SJCRH30 (cell line): ENCODE results near the gene POLR1D. TPM values are rescaled to one million over a fixed set of nuclear protein-coding genes. Genes with fewer than 3 reads are reported as not detected.

Experiments used
- DNase-seq, 2 experiments: peaks; one replicate each; pipeline ENCODE4 v3.0.0-alpha.2; 2015 to 2020
- H3K27ac ChIP-seq: fragments of 250-450 bp; sonication (Bioruptor Pico); 2 replicates; pipeline ENCODE4 v1.5.1; 2020; ENCODE audit warnings: mild to moderate bottlenecking, moderate library complexity
- H3K27me3 ChIP-seq: fragments of 250-450 bp; sonication (Bioruptor Pico); 2 replicates; pipeline ENCODE4 v1.5.1; 2020; ENCODE audit warnings: mild to moderate bottlenecking, moderate library complexity
- H3K36me3 ChIP-seq: fragments of 250-450 bp; sonication (Bioruptor Pico); 2 replicates; pipeline ENCODE4 v1.5.1; 2020; ENCODE audit warnings: mild to moderate bottlenecking, moderate library complexity
- H3K4me1 ChIP-seq: fragments of 250-450 bp; sonication (Bioruptor Pico); 2 replicates; pipeline ENCODE4 v1.5.1; 2020; ENCODE audit warnings: mild to moderate bottlenecking, moderate library complexity
- H3K4me3 ChIP-seq: fragments of 250-450 bp; sonication (Bioruptor Pico); 2 replicates; pipeline ENCODE4 v1.5.1; 2020; ENCODE audit warnings: mild to moderate bottlenecking, moderate library complexity
- H3K9me3 ChIP-seq: fragments of 250-450 bp; sonication (Bioruptor Pico); replicated peaks from 2 replicates; pipeline ENCODE4 v1.5.1; 2020; ENCODE audit warnings: mild to moderate bottlenecking, moderate library complexity
- total RNA-seq: library from RNA; depleted of rRNA; stranded (reverse); fragments of >200 nt; shearing (Covaris generic); gene quantifications from 2 replicates; pipeline ENCODE4 v1.2.3, GENCODE V29; 2014

The POLR1D gene
- total RNA-seq, 1 experiment from 2014 or later = 182 TPM

DNA sequence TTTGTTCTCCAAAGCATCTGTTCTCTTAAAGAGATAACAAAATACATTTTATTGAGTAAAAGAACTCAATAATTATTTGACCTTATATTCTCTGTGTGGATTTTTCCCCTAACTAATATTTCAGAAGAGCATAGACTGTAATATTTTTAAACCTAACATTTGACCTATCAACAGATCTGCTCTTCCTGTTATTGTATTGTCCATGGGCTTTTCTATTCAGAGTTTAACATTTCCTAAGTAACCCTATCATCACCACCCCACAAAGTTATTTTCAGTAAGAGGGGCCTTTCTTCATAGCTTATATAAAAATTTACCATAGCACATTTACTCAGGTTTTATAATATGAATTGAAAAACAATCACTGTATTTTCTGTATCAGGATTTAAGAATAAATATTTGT lies 17.5 kb downstream of the POLR1D start:
- no peaks in the 10 kb centered on the region for H3K27me3 ChIP-seq

DNA sequence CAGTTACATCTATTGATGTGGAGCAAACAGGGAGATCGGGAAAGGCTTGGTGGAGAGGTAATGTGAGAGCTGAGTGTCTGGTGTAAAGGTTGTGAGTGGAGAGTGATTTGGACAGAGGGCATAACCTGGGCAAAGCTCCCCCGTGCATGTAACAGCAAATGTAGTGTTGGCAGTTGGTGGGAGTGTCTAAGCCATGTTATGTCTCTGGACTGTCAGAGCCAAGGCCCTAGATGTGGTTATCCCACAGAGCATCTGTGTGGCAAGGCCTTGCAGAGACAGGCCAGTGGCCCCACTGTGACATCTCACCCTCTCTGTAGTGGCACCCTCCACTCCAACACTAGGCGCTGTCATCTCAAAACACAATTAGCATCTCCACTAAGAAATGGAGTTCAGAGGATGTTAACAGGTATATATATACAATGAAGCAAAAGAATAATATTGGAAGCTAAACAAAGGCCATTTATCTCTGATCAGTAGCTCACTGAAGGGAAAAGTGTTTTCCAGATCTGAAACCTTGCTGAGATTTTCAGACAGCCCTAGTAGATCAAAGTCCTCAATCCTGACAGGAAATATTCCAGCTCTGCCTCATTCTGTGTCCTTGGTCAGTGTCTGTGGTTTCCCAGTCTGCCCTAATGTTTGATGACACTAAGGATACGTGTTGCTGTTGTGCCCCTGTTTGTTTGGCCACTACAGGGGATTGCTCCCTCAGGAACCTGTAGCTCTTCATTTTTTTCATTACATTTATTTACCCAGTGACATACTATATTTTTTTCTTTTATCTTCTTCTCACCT lies 20.2 kb downstream of the POLR1D start:
- no peak for DNase-seq
- Histone ChIP-seq H3K9me3 (no peaks in the 10 kb centered on the region), H3K4me1 (peaks cover 31% of the 10 kb centered on the region), H3K27me3 (no peaks in the 10 kb centered on the region), H3K27ac (no peak overlapping the region), H3K36me3 (peaks cover 6% of the 10 kb centered on the region; the same call in 1 of the 2 replicates), H3K4me3 (no peak overlapping the region)

More for the DNA sequence above, 17.5 kb downstream of the POLR1D start:
- DNase-seq = no peak
- H3K36me3 ChIP-seq = 0 out of 2 replicates have a peak, but pooled peaks cover 4% of the 10 kb centered on the region
- no peak overlapping the region; the same call in 1 of the 2 replicates for H3K27ac ChIP-seq
- H3K4me1 ChIP-seq = peaks cover 43% of the 10 kb centered on the region
- H3K4me3 ChIP-seq = no peak overlapping the region
- no peaks in the 10 kb centered on the region for H3K9me3 ChIP-seq

- Histone ChIP-seq H3K9me3 (0 out of 2 replicates have a peak, but pooled peaks cover under 1% of the 10 kb centered on the region), H3K27me3 (no peaks in the 10 kb centered on the region), H3K36me3 (peaks cover 15% of the 10 kb centered on the region), H3K4me3 (no peak overlapping the region), H3K27ac (no peak overlapping the region), H3K4me1 (peaks cover 18% of the 10 kb centered on the region)
- no peak for DNase-seq
Observed at GRCh38 chr13:27643334-27644132, 21.8 kb downstream of the POLR1D start.

- Histone ChIP-seq H3K4me3 (no peak overlapping the region), H3K27ac (no peak overlapping the region), H3K27me3 (no peaks in the 10 kb centered on the region), H3K9me3 (0 out of 2 replicates have a peak, but pooled peaks cover 4% of the 10 kb centered on the region), H3K4me1 (peaks cover 12% of the 10 kb centered on the region), H3K36me3 (peaks cover 22% of the 10 kb centered on the region)
- DNase-seq = peak in 1 of 2 experiments; percentile 20
Observed at GRCh38 chr13:27644302-27644701, 22.6 kb downstream of the POLR1D start.

GRCh38 chr13:27650312-27650711 lies 28.6 kb downstream of the POLR1D start:
- Histone ChIP-seq H3K36me3 (peaks cover 63% of the 10 kb centered on the region), H3K9me3 (peaks cover 13% of the 10 kb centered on the region), H3K4me1 (no peaks in the 10 kb centered on the region), H3K27me3 (no peaks in the 10 kb centered on the region), H3K4me3 (no peak overlapping the region), H3K27ac (no peak overlapping the region)
- DNase-seq = no peak

- DNase-seq = no peak
- no peak overlapping the region for H3K4me3 ChIP-seq
- no peak overlapping the region for H3K27ac ChIP-seq
- no peaks in the 10 kb centered on the region for H3K27me3 ChIP-seq
- H3K36me3 ChIP-seq = peaks cover 48% of the 10 kb centered on the region
- H3K9me3 ChIP-seq = peaks cover 9% of the 10 kb centered on the region
- H3K4me1 ChIP-seq = no peaks in the 10 kb centered on the region
Observed at GRCh38 chr13:27654059-27654458, 32.4 kb downstream of the POLR1D start.

DNA sequence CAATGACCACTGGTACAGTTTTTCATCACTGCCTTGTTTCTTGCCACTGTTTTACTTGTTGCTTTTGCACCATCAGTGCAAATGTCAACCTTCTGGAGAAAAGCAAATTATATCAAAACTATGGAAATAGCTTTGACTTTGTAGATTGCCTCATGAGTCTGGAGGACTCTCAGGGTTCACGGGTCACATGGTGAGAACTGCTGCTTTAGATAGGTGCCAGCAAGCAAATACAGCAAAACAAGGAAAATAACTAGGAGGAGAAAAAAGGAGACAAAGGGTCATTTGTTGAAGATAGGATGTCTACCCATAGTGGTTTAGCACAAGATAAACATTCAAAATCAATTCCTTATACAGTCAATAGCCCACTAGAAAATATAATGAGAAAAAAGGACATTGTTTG lies 33.1 kb downstream of the POLR1D start:
- Histone ChIP-seq H3K27me3 (no peaks in the 10 kb centered on the region), H3K27ac (no peak overlapping the region), H3K9me3 (peaks cover 7% of the 10 kb centered on the region), H3K4me1 (no peaks in the 10 kb centered on the region), H3K4me3 (no peak overlapping the region), H3K36me3 (peaks cover 44% of the 10 kb centered on the region)
- no peak for DNase-seq

- DNase-seq = no peak
- Histone ChIP-seq H3K27me3 (no peaks in the 10 kb centered on the region), H3K36me3 (peaks cover 27% of the 10 kb centered on the region), H3K4me1 (no peaks in the 10 kb centered on the region), H3K27ac (no peak overlapping the region), H3K9me3 (no peaks in the 10 kb centered on the region), H3K4me3 (no peak overlapping the region)
Observed at GRCh38 chr13:27657724-27658123, 36.0 kb downstream of the POLR1D start.

DNA sequence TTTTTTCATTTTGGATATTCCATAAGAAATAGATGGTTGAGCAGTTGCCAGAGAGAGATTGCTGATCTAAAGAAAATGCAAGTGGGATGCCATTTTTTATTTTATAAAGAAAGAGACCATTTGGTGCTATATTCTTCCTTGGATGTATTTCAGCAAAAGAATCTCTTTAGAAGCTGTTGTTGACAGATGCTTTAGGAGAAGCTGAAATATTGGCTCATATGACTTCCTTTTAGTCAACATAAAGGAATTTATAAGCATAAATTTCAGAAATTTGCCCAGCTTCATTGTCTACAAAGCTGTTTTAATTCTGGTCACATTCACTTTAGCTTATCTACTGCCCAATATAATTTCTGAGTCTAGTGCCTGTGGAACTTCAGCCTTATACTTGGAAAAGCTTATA lies 36.9 kb downstream of the POLR1D start:
- Histone ChIP-seq H3K27me3 (no peaks in the 10 kb centered on the region), H3K9me3 (no peaks in the 10 kb centered on the region), H3K27ac (no peak overlapping the region), H3K4me3 (no peak overlapping the region), H3K4me1 (no peaks in the 10 kb centered on the region), H3K36me3 (peaks cover 23% of the 10 kb centered on the region)
- no peak for DNase-seq

- peaks cover 15% of the 10 kb centered on the region for H3K36me3 ChIP-seq
- H3K4me1 ChIP-seq = no peaks in the 10 kb centered on the region
- no peaks in the 10 kb centered on the region for H3K9me3 ChIP-seq
- H3K27me3 ChIP-seq = no peaks in the 10 kb centered on the region
- H3K4me3 ChIP-seq = no peak overlapping the region
- no peak overlapping the region for H3K27ac ChIP-seq
- DNase-seq = no peak
Observed at GRCh38 chr13:27659145-27659865, 37.6 kb downstream of the POLR1D start.

GRCh38 chr13:27660511-27660910 lies 38.8 kb downstream of the POLR1D start:
- no peak for DNase-seq
- Histone ChIP-seq H3K36me3 (peaks cover 11% of the 10 kb centered on the region), H3K4me1 (no peaks in the 10 kb centered on the region), H3K27ac (no peak overlapping the region), H3K4me3 (no peak overlapping the region), H3K27me3 (no peaks in the 10 kb centered on the region), H3K9me3 (no peaks in the 10 kb centered on the region)

- no peak overlapping the region for H3K27ac ChIP-seq
- H3K4me1 ChIP-seq = no peaks in the 10 kb centered on the region
- peaks cover 11% of the 10 kb centered on the region for H3K36me3 ChIP-seq
- DNase-seq = no peak
- H3K9me3 ChIP-seq = no peaks in the 10 kb centered on the region
- no peak overlapping the region for H3K4me3 ChIP-seq
- no peaks in the 10 kb centered on the region for H3K27me3 ChIP-seq
Observed at GRCh38 chr13:27661017-27661416, 39.3 kb downstream of the POLR1D start.

DNA sequence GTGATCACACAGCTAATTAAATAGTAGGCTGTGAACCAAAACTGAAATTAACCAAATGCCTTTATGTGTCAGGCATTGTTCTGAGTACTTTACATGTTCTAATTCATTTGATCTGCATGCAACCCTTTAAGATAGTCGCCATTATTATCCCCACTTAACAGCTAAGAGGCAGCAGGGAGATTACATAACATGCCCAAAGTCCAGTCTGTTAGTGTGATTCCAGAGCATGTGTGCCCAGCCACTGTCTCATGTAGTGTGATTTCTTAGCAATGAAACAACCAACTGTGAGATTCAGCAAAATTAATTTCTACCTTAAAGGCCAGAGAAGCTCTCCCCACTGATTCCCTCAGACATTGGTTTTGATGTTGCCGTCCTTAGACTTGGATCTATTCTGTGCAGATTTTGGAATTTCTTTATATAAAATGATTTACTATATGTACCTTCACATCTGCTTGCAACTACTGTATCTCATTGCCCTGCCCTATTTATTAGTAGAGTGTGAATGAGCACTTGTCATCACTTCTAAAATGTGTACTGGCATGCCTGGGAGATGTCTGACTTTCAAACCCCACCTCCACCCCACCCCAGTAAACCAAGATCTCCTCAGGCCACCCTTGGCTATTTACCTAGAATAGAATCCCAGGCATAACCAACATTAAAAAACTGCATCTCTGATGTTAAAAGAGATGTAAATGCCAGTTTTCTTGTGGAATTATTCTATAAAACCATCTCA lies 41.2 kb downstream of the POLR1D start:
- H3K4me3 ChIP-seq = no peak overlapping the region
- no peak overlapping the region for H3K27ac ChIP-seq
- DNase-seq = no peak
- H3K27me3 ChIP-seq = no peaks in the 10 kb centered on the region
- no peaks in the 10 kb centered on the region for H3K9me3 ChIP-seq
- H3K4me1 ChIP-seq = no peaks in the 10 kb centered on the region
- H3K36me3 ChIP-seq = peaks cover 16% of the 10 kb centered on the region

GRCh38 chr13:27663947-27664346 lies 42.3 kb downstream of the POLR1D start:
- H3K4me1 ChIP-seq = no peaks in the 10 kb centered on the region
- H3K4me3 ChIP-seq = no peak overlapping the region
- no peaks in the 10 kb centered on the region for H3K27me3 ChIP-seq
- H3K27ac ChIP-seq = no peak overlapping the region
- DNase-seq = no peak
- H3K9me3 ChIP-seq = no peaks in the 10 kb centered on the region
- H3K36me3 ChIP-seq = peaks cover 16% of the 10 kb centered on the region
